ENCODE data around the gene GFRA4.

The GFRA4 gene

GRCh38 chr20:3674447-3674846 lies 11.2 kb upstream of the GFRA4 start:
- no peak for DNase-seq (ENCODE audit: low read depth in 2 of 2)

DNA sequence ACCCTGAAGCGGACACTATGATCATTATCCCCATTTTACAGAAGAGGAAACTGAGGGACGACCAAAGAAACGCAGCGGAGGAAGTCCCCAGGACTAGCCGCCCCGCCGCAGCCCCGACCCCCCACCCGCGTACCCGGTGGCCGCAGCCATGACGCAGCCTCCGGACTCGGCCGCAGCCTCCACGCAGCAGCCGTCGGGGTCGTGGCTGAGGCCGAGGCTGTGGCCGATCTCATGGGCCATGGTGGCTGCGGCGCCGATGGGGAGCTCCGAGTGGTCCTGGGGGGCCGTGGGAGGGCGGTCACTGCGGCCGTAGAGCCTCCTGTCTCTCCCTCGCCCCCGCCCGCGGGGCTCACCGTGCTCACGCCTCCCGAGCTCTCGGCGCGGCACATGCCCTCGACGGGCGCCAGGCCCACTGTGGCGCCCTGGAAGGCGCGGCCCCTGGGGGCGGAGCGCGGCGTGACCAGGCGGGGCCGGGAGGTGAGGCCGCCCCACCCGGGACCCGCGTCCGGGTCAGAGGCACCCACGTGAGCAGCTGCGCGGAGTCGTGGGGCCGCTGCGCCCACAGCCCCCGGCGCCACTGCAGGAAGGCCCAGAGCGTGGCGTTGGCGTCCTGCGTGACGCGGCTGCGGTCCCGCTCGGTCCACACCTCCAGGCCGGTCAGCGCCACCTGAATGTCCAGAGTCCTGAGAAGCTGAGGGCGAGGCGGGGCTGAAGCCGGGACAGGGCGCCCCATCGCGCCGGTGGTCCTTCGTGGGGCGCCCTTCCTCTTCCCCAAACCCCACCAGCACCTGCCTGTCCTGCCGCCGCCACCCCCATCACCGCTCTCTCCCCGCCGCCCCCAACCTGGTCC lies 10.2 kb upstream of the GFRA4 start:
- DNase-seq (ENCODE audit: low read depth in 2 of 2): no peak

GRCh38 chr20:3672547-3673171 lies 9.5 kb upstream of the GFRA4 start:
- DNase-seq (ENCODE audit: low read depth in 2 of 2): no peak

DNA sequence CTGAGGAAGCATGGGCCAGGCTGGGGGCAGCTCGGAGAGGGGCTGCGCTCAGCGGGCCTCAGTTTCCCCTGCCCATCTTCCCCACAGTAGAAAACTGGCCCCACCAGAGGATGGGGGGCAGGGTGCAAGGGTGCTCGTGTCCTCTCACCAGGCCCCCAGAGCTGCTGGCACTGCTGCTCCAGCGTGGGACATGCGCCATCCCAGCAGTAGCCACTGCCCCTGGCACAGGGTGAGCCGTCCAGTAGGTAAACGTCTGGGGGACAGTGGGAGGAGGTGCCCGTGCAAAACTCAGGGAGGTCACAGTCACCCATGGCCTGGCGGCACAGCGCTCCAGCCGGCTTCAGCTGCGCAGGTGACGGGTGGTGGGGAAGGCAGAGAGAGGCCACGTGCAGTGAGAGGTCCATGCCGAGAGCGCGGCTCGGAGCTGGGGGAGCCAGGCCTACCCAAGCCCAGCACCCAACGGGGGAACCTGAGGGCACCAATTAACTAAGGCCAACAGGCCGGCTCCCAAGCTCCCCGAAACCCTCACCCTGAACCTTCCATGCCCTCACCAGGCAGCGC lies 8.9 kb upstream of the GFRA4 start:
- DNase-seq (ENCODE audit: low read depth in 2 of 2): no peak

GRCh38 chr20:3670945-3671344 lies 7.7 kb upstream of the GFRA4 start:
- DNase-seq (ENCODE audit: low read depth in 2 of 2): no peak

DNA sequence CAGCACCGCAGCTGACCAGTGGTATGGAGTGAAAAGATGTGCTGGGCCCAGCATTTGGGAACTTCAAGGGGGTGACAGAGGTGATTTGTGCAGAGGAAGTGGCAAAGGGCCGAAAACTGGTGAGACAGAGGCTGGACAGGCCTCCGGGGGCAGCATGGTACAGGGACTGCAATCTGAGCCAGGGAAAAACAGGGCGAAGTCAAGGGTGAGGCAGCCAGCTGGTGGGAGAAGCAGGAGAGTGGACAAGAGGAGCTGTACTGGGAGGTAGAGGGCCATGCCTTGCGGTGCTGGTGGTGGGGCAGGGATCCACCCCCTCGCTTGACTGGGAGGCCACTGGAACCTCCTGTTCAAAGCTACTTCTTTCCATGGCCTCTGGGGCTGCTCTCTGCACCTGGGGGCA lies 7.3 kb upstream of the GFRA4 start:
- DNase-seq (ENCODE audit: low read depth in 2 of 2): no peak

- DNase-seq (ENCODE audit: low read depth in 2 of 2): no peak
Observed at GRCh38 chr20:3669710-3670367, 6.6 kb upstream of the GFRA4 start.

- no peak for DNase-seq (ENCODE audit: low read depth in 2 of 2)
Observed at GRCh38 chr20:3667434-3668037, 4.3 kb upstream of the GFRA4 start.

DNA sequence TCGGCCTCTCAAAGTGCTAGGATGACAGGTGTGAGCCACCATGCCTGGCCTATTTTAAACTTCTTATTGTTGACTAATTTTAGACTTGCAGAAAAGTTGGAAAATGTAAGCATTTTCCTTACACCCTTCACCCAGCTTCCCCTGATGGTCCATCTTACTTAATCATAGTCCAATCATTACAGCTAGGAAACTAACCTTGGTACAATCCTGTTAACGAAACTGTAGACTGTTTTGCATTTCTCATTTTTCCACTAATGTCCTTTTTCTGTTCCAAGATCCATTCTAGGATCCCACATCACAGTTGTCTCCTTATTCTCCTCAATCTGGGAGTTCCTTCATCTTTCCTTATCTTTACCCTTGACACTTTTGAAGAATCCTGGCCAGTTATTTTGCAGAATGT lies 659 bp upstream of the GFRA4 start:
- no peak for DNase-seq (ENCODE audit: low read depth in 2 of 2)

DNA sequence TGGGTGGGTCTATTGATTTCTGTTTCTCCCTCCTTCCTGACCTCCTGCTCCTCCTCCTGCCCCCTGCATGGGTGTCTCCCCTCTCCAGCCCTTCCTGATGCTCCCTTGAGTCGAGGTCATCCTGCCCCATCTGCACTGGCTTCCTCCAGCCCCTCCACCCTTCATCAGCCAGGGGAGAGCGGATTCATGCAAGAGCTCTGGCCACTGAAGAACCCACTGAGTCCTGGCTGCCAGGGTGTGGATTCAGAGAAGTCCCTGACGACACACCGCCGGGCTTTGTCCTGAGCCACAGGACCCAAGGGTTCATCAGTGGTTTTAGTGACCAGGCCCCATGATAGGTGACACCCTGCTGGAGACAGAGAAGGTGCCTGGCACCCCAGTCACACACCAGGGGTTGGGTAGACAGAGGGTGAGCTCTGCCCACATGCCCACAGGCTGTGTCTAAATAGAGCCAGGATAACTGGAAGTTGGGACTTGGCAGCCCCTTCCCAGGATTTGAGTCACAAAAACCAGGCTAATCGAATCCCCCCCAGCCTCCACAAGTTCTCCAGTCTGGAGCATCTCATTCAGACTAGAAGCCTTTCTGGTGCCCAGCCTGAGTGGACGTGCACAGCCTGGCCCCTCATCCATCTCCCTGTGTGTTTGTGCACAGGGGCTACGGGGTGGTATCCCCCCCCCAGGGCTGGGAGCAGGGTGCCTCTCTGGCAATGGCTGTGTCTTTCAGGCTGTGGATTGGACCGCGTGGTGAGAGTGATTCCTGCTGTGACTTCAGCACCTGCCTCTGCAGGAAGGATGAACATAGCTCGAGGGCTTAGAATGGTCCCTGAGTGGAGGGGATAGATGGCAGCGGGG lies 1.2 kb downstream of the GFRA4 start:
- DNase-seq (ENCODE audit: low read depth in 2 of 2): no peak

DNA sequence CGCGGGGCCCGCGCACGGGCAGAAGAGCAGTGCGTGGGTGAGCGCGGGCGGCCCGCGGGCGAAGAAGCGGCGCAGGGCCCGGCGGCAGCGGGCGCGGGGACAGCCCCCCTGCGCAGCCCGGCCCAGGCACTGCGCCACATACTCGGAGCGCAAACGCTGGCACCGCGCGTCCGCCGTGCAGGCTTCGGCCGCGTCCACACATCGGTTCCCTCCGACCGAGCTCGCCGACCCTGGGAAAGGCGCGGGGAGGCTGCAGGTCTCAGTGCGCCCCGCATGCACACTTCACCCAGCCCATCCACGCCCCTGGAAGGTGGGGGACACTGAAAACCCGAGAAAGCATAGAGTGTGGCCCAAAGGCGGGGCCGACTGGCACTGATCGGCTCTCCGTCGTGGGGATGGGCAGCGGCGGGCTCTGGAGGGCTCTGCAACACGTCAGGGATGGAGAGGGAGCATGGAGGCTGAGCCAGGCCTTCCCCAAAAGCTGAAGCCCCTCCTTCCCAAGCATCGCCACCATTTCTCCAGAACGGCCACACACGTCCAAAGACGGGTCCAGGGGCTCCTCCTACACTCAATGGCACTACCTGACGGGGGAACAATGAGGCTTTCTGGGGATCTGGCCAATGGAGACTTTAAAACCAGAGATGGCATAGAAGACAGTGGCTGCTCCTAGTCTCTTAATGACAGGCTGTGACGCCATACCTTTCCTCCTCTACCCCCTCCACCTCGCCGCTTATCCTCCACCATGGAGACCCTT lies 2.0 kb downstream of the GFRA4 start:
- DNase-seq (ENCODE audit: low read depth in 2 of 2): no peak

GRCh38 chr20:3660262-3661059 lies 2.7 kb downstream of the GFRA4 start:
- DNase-seq (ENCODE audit: low read depth in 2 of 2): no peak

GRCh38 chr20:3659492-3660261 lies 3.5 kb downstream of the GFRA4 start:
- no peak for DNase-seq (ENCODE audit: low read depth in 2 of 2)

- no peak for DNase-seq (ENCODE audit: low read depth in 2 of 2)
Observed at GRCh38 chr20:3658716-3659491, 4.3 kb downstream of the GFRA4 start.

GRCh38 chr20:3658019-3658715 lies 5.0 kb downstream of the GFRA4 start:
- DNase-seq (ENCODE audit: low read depth in 2 of 2): no peak

- no peak for DNase-seq (ENCODE audit: low read depth in 2 of 2)
Observed at GRCh38 chr20:3655131-3655405, 8.1 kb downstream of the GFRA4 start.

- no peak for DNase-seq (ENCODE audit: low read depth in 2 of 2)
Observed at GRCh38 chr20:3654326-3655130, 8.7 kb downstream of the GFRA4 start.
